ENCODE data around the gene OR7D4.
"Not testable (repeated sequence)": the region's sequence is repeated elsewhere in the genome, so short reads cannot be mapped to it uniquely, and the experiment has no call there.

The OR7D4 gene

GRCh38 chr19:9219489-9219888 is at the start of gene OR7D4:
OR7D4 (minus strand) TSS chr19:9219589; CDS start chr19:9214837, 4,752 bp downstream.
- no peak for DNase-seq (ENCODE audit: extremely low read depth in 1 of 2, low read depth in 1 of 2)

GRCh38 chr19:9251236-9251635 is 31.8 kb upstream of the OR7D4 start:
- no peak for DNase-seq (ENCODE audit: extremely low read depth in 1 of 2, low read depth in 1 of 2)

- DNase-seq (ENCODE audit: extremely low read depth in 1 of 2, low read depth in 1 of 2) = no peak
Measured at GRCh38 chr19:9250630-9251029, 31.2 kb upstream of the OR7D4 start, which contains the start of gene OR7E24. OR7E24 (plus strand) TSS chr19:9250930; CDS start chr19:9251044, 114 bp downstream.

GRCh38 chr19:9205501-9206113 is 13.8 kb downstream of the OR7D4 start:
- peak; percentile 13 to 25 for DNase-seq (ENCODE audit: extremely low read depth in 1 of 2, low read depth in 1 of 2)

GRCh38 chr19:9198044-9198443 is 21.3 kb downstream of the OR7D4 start:
- DNase-seq (ENCODE audit: extremely low read depth in 1 of 2, low read depth in 1 of 2) = not testable (repeated sequence)

- no peak for DNase-seq (ENCODE audit: extremely low read depth in 1 of 2, low read depth in 1 of 2)
Measured at GRCh38 chr19:9189535-9189934, 29.9 kb downstream of the OR7D4 start.

- DNase-seq (ENCODE audit: extremely low read depth in 1 of 2, low read depth in 1 of 2) = no peak
Measured at GRCh38 chr19:9187191-9187590, 32.2 kb downstream of the OR7D4 start.

GRCh38 chr19:9183000-9183399 is 36.4 kb downstream of the OR7D4 start:
- no peak for DNase-seq (ENCODE audit: extremely low read depth in 1 of 2, low read depth in 1 of 2)

- no peak for DNase-seq (ENCODE audit: extremely low read depth in 1 of 2, low read depth in 1 of 2)
Measured at GRCh38 chr19:9178901-9179300, 40.5 kb downstream of the OR7D4 start, which contains the start of gene OR7D2. OR7D2 (plus strand) TSS chr19:9178979; CDS start chr19:9185782, 6,803 bp downstream.

- DNase-seq (ENCODE audit: extremely low read depth in 1 of 2, low read depth in 1 of 2) = no peak
Measured at GRCh38 chr19:9175326-9175725, 44.1 kb downstream of the OR7D4 start.

GRCh38 chr19:9171393-9171991 is 47.9 kb downstream of the OR7D4 start:
- DNase-seq (ENCODE audit: extremely low read depth in 1 of 2, low read depth in 1 of 2) = no peak

- DNase-seq (ENCODE audit: extremely low read depth in 1 of 2, low read depth in 1 of 2) = no peak
Measured at GRCh38 chr19:9166846-9167245, 52.5 kb downstream of the OR7D4 start.

- no peak for DNase-seq (ENCODE audit: extremely low read depth in 1 of 2, low read depth in 1 of 2)
Measured at GRCh38 chr19:9165261-9165660, 54.1 kb downstream of the OR7D4 start.

GRCh38 chr19:9161427-9161826 is 58.0 kb downstream of the OR7D4 start:
- no peak for DNase-seq (ENCODE audit: extremely low read depth in 1 of 2, low read depth in 1 of 2)
